WTC11 (cell line): ENCODE data around the gene ITPRIPL1. TPM values are rescaled to one million over a fixed set of nuclear protein-coding genes. Genes with fewer than 3 reads are reported as not detected.

Experiments
- ATAC-seq: fragments of 200-7000 bp; cut with Tn5 transposase; 2 replicates; pipeline ENCODE4 v1.10.0; 2021; ENCODE audit warnings: mild to moderate bottlenecking, moderate library complexity
- CTCF ChIA-PET: fragments of 300-600 bp; sonication (Branson Sonifier 250); formaldehyde crosslinking; loops from one replicate; lab custom pipeline; 2021; ENCODE audit warnings: antibody characterized with exemption; lab: Charles Lee
- POLR2A ChIA-PET: fragments of 350-600 bp; sonication (Branson Sonifier 250); formaldehyde crosslinking; loops from one replicate; lab custom pipeline; 2021; ENCODE audit warnings: antibody characterized with exemption; lab: Charles Lee
- DNase-seq: peaks from one replicate; pipeline ENCODE4 v3.0.0; 2021; ENCODE audit warnings: low spot score
- H3K27ac Mint-ChIP-seq: 2 replicates; pipeline ENCODE4 v1.8.0; 2021; ENCODE audit warnings: mixed read lengths
- H3K27me3 Mint-ChIP-seq: 2 replicates; pipeline ENCODE4 v1.8.0; 2021; ENCODE audit warnings: low read depth, mild to moderate bottlenecking, moderate library complexity, mixed read lengths
- H3K36me3 Mint-ChIP-seq: 2 replicates; pipeline ENCODE4 v1.8.0; 2021; ENCODE audit warnings: mixed read lengths
- H3K4me1 Mint-ChIP-seq: 2 replicates; pipeline ENCODE4 v1.8.0; 2022; ENCODE audit warnings: mixed read lengths
- H3K4me3 Mint-ChIP-seq: 2 replicates; pipeline ENCODE4 v1.8.0; 2021; ENCODE audit warnings: mild to moderate bottlenecking, moderate library complexity, mixed read lengths
- H3K9me3 Mint-ChIP-seq: 2 replicates; pipeline ENCODE4 v1.8.0; 2021; ENCODE audit warnings: mixed read lengths
- AFF4 ChIP-seq: sonication (generic); formaldehyde crosslinking; IDR thresholded peaks from 2 replicates; pipeline ENCODE4 v1.8.1; 2023; ENCODE audit warnings: mild to moderate bottlenecking, missing genetic modification reagents, borderline replicate concordance
- ATF2 ChIP-seq: sonication (generic); formaldehyde crosslinking; IDR thresholded peaks from 2 replicates; pipeline ENCODE4 v1.8.1; 2022; ENCODE audit warnings: low read depth, missing genetic modification reagents, borderline replicate concordance
- E2F4 ChIP-seq: sonication (generic); formaldehyde crosslinking; IDR thresholded peaks from 2 replicates; pipeline ENCODE4 v1.8.1; 2022; ENCODE audit warnings: low read depth, mild to moderate bottlenecking, moderate library complexity, missing genetic modification reagents, borderline replicate concordance
- FOXJ3 ChIP-seq: sonication (generic); formaldehyde crosslinking; IDR thresholded peaks from 2 replicates; pipeline ENCODE4 v1.9.0; 2021; ENCODE audit warnings: missing genetic modification reagents, mild to moderate bottlenecking, borderline replicate concordance
- GRHL2 ChIP-seq: fragments of 250-450 bp; sonication (Bioruptor Pico); IDR thresholded peaks from 2 replicates; pipeline ENCODE4 v1.8.0; 2022; ENCODE audit warnings: mild to moderate bottlenecking, moderate library complexity; ENCODE audit not compliant: insufficient replicate concordance, severe bottlenecking
- JAZF1 ChIP-seq: fragments of 250-450 bp; sonication (Bioruptor Pico); IDR thresholded peaks from 2 replicates; pipeline ENCODE4 v1.9.0; 2021; ENCODE audit warnings: moderate library complexity, mild to moderate bottlenecking, inconsistent platforms
- NFATC4 ChIP-seq: fragments of 250-450 bp; sonication (Bioruptor Pico); IDR thresholded peaks from 2 replicates; pipeline ENCODE4 v1.9.0; 2021; ENCODE audit warnings: mild to moderate bottlenecking
- NR3C1 ChIP-seq: sonication (generic); formaldehyde crosslinking; conservative IDR thresholded peaks from 2 replicates; pipeline ENCODE4 v1.8.1; 2023; ENCODE audit warnings: low read depth, mild to moderate bottlenecking, missing genetic modification reagents
- ZNF121 ChIP-seq: sonication (generic); formaldehyde crosslinking; IDR thresholded peaks from 2 replicates; pipeline ENCODE4 v1.8.0; 2023; ENCODE audit warnings: missing genetic modification reagents
- ZNF263 ChIP-seq: sonication (generic); formaldehyde crosslinking; IDR thresholded peaks from 2 replicates; pipeline ENCODE4 v1.8.1; 2022; ENCODE audit warnings: low read depth, mild to moderate bottlenecking, moderate library complexity, missing genetic modification reagents
- ZNF416 ChIP-seq: fragments of 250-450 bp; sonication (Bioruptor Pico); IDR thresholded peaks from 2 replicates; pipeline ENCODE4 v1.9.0; 2021; ENCODE audit warnings: mild to moderate bottlenecking, inconsistent platforms
- total RNA-seq: library from RNA; stranded (reverse); gene quantifications from 3 replicates; pipeline ENCODE4 v1.2.3, GENCODE V29; 2021
- TF ChIP-seq, protein P1 (sequence below): fragments of 250-450 bp; sonication (Bioruptor Pico); IDR thresholded peaks from 2 replicates; pipeline ENCODE4 v1.9.0; 2021; ENCODE audit warnings: moderate library complexity, mild to moderate bottlenecking, inconsistent platforms, borderline replicate concordance
- TF ChIP-seq, protein P2 (sequence below): sonication (generic); formaldehyde crosslinking; conservative IDR thresholded peaks from 2 replicates; pipeline ENCODE4 v1.8.1; 2022; ENCODE audit warnings: mild to moderate bottlenecking, missing genetic modification reagents
- TF ChIP-seq, protein P3 (sequence below): sonication (generic); formaldehyde crosslinking; conservative IDR thresholded peaks from 2 replicates; pipeline ENCODE4 v1.8.1; 2023; ENCODE audit warnings: mild to moderate bottlenecking, low read depth, missing genetic modification reagents, moderate library complexity
- TF ChIP-seq, protein P4 (sequence below): sonication (generic); formaldehyde crosslinking; IDR thresholded peaks from 2 replicates; pipeline ENCODE4 v1.8.1; 2022; ENCODE audit warnings: mild to moderate bottlenecking, moderate library complexity, missing genetic modification reagents

The ITPRIPL1 gene
- total RNA-seq, 1 experiment from 2014 or later, result 11.7 TPM

DNA sequence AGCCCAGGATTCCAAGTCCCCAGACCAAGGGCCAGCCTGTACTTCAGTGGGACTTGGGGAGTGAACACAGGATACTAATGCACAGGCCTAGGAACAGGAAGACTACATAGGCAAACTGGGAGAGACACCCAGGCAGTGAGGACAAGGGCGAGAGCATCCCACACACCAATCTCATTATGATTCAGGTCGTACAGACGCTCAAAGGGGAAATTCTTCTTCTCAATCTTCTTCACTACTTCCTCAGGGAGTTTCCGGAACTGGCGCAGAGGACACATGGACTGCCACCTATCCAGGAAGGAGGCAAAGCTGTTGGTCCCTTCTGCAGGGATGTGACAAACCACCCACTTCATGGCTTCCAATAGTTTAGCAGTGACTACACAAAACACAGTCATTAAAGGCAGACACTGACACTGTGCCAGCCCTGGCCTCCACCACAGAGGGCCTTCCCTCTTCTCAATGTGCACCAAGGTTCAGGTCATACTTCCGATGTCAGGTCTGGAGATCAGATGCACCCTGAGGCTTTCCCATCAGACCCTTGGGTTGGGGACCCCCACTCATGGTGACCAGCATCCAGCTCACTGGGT, 37.8 kb upstream of the ITPRIPL1 start:
- no peaks in the 10 kb centered on the region for H3K9me3 Mint-ChIP-seq

DNA sequence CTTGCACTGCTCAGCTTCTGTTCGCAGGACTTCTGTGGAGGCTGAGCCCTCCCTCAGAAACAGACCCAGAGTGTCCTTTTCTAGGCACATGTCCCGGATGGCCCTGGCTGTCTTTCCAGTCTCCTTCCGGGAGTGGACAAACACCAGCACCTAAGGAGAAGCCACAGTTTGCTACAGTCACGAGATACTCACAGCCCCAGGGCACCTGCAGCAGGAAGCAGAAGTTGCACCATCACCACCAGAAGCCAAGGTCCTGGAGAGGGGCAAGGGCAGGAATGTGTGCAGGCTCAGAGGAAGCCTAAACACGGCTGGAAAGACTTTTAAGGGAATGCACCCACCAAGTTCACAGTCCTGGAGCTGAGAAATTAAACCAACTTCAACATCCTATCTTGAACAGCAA, 33.4 kb upstream of the ITPRIPL1 start:
- ATAC-seq (no peak), DNase-seq (no peak)
- Mint-ChIP-seq H3K9me3 (no peaks in the 10 kb centered on the region), H3K4me3 (no peak overlapping the region), H3K27me3 (no peaks in the 10 kb centered on the region), H3K36me3 (peaks cover 93% of the 10 kb centered on the region), H3K27ac (no peak overlapping the region), H3K4me1 (no peaks in the 10 kb centered on the region)
- CTCF ChIA-PET, result no interaction called here
- POLR2A ChIA-PET, result no interaction called here
- no peak for TF ChIP-seq FOXJ3 (CRISPR knock-in tag)
- no peak for TF ChIP-seq E2F4 (CRISPR knock-in tag)
- no peak for TF ChIP-seq NFATC4 (CRISPR knock-in tag)
- no peak for TF ChIP-seq ZNF416
- TF ChIP-seq ZNF121 (CRISPR knock-in tag), result no peak
- TF ChIP-seq, protein P1, sequence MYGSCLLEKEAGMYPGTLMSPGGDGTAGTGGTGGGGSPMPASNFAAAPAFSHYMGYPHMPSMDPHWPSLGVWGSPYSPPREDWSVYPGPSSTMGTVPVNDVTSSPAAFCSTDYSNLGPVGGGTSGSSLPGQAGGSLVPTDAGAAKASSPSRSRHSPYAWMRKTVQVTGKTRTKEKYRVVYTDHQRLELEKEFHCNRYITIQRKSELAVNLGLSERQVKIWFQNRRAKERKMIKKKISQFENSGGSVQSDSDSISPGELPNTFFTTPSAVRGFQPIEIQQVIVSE (CRISPR knock-in tag), result no peak
- TF ChIP-seq GRHL2 (CRISPR knock-in tag), result no peak

More for the DNA sequence above, 37.8 kb upstream of the ITPRIPL1 start:
- no peaks in the 10 kb centered on the region for H3K27me3 Mint-ChIP-seq
- CTCF ChIA-PET, result no interaction called here
- H3K36me3 Mint-ChIP-seq, result peaks cover 99% of the 10 kb centered on the region
- H3K4me3 Mint-ChIP-seq, result no peak overlapping the region
- POLR2A ChIA-PET, result no interaction called here
- TF ChIP-seq, protein P2, sequence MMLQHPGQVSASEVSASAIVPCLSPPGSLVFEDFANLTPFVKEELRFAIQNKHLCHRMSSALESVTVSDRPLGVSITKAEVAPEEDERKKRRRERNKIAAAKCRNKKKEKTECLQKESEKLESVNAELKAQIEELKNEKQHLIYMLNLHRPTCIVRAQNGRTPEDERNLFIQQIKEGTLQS (CRISPR knock-in tag), result no peak
- no peak for TF ChIP-seq FOXJ3 (CRISPR knock-in tag)
- no peak for TF ChIP-seq ZNF263 (CRISPR knock-in tag)
- no peak for TF ChIP-seq NR3C1 (CRISPR knock-in tag)
- TF ChIP-seq, protein P3, sequence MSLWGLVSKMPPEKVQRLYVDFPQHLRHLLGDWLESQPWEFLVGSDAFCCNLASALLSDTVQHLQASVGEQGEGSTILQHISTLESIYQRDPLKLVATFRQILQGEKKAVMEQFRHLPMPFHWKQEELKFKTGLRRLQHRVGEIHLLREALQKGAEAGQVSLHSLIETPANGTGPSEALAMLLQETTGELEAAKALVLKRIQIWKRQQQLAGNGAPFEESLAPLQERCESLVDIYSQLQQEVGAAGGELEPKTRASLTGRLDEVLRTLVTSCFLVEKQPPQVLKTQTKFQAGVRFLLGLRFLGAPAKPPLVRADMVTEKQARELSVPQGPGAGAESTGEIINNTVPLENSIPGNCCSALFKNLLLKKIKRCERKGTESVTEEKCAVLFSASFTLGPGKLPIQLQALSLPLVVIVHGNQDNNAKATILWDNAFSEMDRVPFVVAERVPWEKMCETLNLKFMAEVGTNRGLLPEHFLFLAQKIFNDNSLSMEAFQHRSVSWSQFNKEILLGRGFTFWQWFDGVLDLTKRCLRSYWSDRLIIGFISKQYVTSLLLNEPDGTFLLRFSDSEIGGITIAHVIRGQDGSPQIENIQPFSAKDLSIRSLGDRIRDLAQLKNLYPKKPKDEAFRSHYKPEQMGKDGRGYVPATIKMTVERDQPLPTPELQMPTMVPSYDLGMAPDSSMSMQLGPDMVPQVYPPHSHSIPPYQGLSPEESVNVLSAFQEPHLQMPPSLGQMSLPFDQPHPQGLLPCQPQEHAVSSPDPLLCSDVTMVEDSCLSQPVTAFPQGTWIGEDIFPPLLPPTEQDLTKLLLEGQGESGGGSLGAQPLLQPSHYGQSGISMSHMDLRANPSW (CRISPR knock-in tag), result no peak
- TF ChIP-seq ATF2 (CRISPR knock-in tag), result no peak
- TF ChIP-seq, protein P4, sequence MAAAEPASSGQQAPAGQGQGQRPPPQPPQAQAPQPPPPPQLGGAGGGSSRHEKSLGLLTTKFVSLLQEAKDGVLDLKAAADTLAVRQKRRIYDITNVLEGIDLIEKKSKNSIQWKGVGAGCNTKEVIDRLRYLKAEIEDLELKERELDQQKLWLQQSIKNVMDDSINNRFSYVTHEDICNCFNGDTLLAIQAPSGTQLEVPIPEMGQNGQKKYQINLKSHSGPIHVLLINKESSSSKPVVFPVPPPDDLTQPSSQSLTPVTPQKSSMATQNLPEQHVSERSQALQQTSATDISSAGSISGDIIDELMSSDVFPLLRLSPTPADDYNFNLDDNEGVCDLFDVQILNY (CRISPR knock-in tag), result no peak
- no peak for TF ChIP-seq JAZF1 (CRISPR knock-in tag)
- no peak for TF ChIP-seq AFF4 (CRISPR knock-in tag)
- no peak for DNase-seq
- H3K4me1 Mint-ChIP-seq, result no peaks in the 10 kb centered on the region
- H3K27ac Mint-ChIP-seq, result no peak overlapping the region
- ATAC-seq, result no peak
